ENCODE data around the gene MYT1.
"Not testable (repeated sequence)": the region's sequence is repeated elsewhere in the genome, so short reads cannot be mapped to it uniquely, and the experiment has no call there.

MYT1 gene

GRCh38 chr20:64169091-64169560 lies 4.9 kb downstream of the MYT1 start:
- no peak for DNase-seq (ENCODE audit: low spot score)

DNA sequence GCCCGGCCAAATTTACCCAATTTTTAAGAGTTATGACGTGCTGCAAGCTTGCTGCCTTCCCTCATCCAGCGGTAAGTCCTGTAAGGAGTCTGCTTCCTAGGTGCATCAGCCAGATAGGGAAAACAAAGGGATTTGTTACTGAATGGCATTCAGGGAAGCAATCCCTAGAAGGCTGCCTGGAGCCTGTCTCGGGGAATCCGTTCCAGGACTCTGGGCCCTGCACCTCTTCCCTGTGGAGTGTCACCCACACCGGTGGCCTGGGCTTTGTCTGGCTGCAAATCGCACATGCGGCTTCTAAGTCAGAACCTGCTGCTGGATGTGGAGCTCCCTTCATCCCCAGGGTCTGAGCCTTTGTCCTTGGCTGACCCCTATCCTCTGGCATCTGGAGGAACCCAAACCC lies 7.0 kb downstream of the MYT1 start:
- DNase-seq (ENCODE audit: low spot score) = no peak

GRCh38 chr20:64173116-64173515 lies 8.9 kb downstream of the MYT1 start:
- DNase-seq (ENCODE audit: low spot score) = no peak

- no peak for DNase-seq (ENCODE audit: low spot score)
Measured at GRCh38 chr20:64176551-64176950, 12.3 kb downstream of the MYT1 start.

- DNase-seq (ENCODE audit: low spot score) = no peak
Measured at GRCh38 chr20:64176971-64177370, 12.7 kb downstream of the MYT1 start.

DNA sequence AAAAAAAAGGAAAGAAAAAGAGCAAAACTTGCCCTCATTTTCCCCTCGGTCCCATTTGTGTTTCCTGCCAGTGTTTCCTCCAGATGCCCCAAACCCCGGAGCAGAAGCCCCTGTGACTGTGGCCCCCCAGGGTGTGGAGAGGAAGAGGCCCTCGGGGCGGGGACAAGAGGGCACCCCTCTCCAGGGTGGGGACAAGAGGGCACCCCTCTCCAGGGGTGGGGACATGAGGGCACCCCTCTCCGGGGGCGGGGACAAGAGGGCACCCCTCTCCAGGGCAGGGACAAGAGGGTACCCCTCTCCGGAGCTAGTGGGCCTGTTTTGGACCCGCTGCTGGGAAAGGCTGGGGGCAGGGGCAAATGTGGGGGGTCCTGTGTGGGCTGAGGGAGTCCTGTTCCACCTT lies 13.1 kb downstream of the MYT1 start:
- no peak for DNase-seq (ENCODE audit: low spot score)

DNA sequence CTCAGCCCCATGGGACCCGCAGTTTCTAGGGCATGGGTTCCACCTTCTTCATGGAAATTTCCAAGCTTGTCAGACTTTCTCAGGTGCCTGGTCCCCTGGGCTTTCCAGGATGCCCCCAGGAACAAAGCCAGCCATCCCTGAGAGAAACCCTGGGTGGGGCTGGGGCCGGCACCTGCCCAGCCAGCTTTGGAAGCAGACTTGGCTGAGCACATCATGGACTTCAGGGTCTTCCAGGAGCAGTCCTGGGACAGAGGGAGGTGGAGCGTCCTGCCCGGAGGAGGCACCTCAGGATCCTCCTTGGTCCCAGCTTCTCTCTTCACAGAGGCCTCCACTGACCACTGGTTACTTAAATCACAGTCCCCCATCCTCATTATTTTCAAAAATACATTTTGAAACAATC lies 13.5 kb downstream of the MYT1 start:
- no peak for DNase-seq (ENCODE audit: low spot score)

- DNase-seq (ENCODE audit: low spot score) = not testable (repeated sequence)
Measured at GRCh38 chr20:64178925-64179324, 14.7 kb downstream of the MYT1 start.

- no peak for DNase-seq (ENCODE audit: low spot score)
Measured at GRCh38 chr20:64179805-64180204, 15.6 kb downstream of the MYT1 start.

DNA sequence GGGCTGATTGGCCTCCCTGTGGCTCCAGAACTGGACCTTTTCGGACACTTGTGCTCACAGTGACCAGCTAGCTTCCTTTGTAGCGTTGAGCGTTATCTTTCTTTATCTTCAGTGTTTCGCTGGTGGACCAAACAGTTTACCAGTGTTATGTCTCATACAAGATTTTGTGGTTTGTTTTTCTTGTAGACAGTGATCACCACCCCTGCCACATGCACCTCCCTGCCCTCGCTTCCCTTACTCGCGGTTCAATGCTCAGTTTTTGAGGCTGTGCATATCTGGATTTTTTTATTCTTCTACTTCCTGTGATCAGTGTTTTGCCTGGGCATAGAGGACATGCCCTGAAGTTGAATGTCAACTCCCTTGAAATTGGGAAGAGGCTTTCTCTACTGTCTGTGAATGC lies 16.4 kb downstream of the MYT1 start:
- no peak for DNase-seq (ENCODE audit: low spot score)

DNA sequence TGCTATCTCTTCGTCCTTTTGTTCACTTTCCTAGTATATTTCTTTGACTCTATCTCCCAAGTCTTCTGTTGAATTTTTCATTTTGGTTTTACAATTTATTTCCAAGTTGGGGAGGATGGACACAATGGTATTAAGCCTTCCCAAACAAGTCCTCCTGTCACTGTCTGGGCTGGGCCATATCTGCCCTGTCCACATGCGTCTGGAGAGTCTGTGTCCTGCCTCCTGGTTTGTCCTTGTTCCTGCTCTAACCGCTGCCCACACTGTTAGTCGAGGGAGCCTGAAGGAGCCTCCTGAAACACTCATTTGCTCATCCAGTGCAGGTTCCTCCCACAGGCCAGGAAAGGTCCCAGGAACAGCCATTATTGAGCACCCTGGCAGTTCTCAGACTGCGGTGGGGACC lies 17.1 kb downstream of the MYT1 start:
- no peak for DNase-seq (ENCODE audit: low spot score)

GRCh38 chr20:64182146-64182865 lies 18.1 kb downstream of the MYT1 start:
- no peak for DNase-seq (ENCODE audit: low spot score)

DNA sequence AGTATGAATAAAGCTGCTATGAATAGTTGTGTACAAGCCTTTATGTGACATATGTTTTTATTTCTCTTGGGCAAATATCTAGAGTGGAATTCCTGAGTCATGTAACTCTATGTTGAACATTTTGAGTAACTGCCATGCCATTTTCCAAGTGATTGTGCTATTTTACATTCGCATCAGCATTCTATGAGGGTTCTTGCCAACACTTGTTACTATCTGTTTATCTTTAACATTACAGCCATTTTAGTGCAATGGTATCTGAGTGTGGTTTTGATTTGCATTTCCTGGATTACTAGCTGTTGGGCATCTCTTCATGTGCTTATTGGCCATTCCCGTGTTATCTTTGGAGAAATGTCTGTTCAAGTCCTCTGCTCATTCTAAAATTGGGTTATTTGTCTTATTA lies 19.1 kb downstream of the MYT1 start:
- no peak for DNase-seq (ENCODE audit: low spot score)

- no peak for DNase-seq (ENCODE audit: low spot score)
Measured at GRCh38 chr20:64184795-64185194, 20.5 kb downstream of the MYT1 start.

DNA sequence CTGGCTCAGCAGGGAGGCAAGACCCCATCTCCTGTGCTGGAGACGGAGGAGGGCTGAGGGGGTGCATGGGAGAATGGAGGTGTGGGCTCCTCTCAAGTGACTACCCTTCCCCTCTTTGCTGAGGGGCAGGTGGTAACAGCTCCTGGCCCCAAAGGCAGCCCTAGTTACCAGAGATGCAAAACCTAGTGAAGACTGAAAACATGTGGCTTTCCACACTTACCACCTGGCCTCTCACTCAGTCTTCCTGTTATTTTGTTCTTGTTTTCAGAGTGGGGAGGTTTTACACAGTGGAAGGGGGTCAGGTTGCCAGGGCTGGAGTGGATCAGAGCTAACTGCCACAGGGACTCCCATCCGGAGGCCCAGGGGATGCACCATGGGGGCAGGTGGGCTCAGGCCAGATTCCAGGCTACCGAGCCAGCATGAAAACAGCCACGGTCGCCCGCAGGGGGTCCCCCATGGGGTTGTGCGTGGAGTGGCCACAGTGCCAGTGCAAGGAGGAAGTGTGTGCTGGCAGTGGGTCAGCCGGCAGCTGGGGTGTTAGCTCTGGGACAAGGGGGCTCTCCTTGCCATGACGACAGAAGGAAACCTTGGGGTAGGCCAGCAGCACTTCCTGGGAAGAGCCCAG lies 21.1 kb downstream of the MYT1 start:
- DNase-seq (ENCODE audit: low spot score) = no peak

DNA sequence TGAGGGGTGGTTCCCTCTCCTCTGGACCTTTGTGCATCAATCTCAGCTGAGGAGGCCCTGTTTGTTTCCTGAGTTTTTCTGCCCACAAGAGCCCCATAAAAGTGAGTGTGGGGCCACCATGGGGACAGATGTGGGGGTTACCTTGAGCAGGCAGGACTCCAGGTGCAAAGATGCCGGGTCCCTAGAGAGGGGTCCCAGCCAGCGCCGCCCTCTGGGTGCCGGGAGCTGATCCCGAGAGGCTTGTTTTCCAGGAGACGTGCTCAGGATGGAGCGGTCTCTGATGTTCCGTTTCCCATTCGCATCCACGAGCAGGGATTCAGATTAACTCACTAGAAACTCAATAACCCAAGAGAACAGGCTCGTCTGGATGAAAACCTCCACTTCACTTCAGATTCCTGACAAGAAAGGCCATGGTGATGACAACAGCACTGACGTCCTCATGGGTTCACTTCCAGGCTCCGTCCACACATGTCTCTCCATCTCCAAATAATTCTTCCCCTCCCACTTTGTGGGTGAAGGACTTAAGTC lies 21.9 kb downstream of the MYT1 start:
- DNase-seq (ENCODE audit: low spot score) = no peak

DNA sequence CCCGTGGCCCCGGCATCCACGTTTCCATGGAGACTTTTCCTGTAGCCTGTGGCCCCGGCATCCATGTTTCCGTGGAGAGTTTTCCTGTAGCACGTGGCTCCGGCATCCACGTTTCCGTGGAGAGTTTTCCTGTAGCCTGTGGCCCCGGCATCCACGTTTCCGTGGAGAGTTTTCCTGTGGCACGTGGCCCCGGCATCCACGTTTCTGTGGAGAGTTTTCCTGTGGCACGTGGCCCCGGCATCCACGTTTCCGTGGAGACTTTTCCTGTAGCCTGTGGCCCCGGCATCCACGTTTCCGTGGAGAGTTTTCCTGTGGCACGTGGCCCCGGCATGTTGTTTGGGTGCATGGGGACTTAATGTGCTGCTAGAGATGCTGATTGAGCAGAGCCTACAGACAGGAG lies 23.0 kb downstream of the MYT1 start:
- DNase-seq (ENCODE audit: low spot score) = not testable (repeated sequence)

DNA sequence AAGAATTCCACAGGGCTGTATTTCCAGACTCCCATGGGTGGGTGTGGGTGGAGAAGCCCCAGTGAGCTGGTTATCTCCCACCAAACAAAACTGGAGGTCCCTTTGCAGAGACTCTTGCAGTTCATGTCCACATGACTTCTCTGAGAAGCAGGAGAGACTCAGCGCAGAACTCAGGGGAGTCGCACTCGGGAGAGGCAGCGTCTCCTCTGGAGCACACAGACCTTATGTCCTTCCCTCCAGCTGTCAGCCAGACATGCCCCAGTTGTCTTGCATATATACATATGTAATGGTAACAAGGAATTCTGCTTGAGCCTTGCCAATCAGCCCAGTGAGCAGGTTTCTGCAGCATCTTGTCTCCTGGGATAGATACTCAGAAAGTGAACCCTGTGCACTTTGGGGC lies 23.8 kb downstream of the MYT1 start:
- DNase-seq (ENCODE audit: low spot score) = no peak

DNA sequence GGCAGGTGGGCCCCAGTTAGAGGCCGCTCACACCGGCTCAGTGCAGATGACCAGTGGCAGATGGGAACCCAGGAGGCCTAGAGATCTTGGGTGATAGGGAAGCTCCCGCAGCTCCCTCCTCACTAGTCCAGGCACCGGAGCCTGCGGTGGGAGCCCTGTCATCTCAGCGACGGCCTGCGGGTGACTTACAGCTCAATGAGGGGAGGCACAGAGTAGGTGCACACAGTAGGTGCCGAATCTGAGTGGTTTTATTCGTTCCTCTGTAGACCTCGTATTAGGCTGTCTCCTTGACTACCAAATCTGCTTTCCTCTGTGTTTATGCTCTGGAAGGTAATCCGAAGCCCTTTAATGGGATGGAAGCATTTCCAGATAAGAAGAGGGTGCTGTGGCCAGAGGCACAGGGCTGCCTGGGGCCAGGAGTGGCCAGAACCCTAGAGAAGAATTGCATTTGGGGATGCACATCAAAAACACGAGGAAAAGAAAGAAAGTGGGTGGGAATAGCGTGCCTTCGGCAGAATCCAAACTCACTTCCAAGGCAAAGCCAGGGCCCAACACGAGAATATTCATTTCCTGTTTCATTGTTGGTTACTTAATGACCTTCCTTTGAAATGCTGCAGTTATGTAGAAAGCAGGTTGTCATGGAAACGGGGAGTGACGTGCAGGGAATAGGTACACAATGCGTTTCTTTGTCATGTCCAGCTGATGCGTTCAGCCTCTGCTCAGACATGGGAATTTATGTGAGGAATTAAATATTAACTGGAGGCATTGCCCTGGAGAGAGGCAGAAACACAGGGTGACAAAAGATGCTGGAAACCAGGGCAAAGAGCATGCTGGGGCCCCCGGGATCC lies 24.7 kb downstream of the MYT1 start:
- DNase-seq (ENCODE audit: low spot score) = no peak

GRCh38 chr20:64189530-64189966 lies 25.3 kb downstream of the MYT1 start:
- no peak for DNase-seq (ENCODE audit: low spot score)

GRCh38 chr20:64189986-64190385 lies 25.7 kb downstream of the MYT1 start:
- no peak for DNase-seq (ENCODE audit: low spot score)

DNA sequence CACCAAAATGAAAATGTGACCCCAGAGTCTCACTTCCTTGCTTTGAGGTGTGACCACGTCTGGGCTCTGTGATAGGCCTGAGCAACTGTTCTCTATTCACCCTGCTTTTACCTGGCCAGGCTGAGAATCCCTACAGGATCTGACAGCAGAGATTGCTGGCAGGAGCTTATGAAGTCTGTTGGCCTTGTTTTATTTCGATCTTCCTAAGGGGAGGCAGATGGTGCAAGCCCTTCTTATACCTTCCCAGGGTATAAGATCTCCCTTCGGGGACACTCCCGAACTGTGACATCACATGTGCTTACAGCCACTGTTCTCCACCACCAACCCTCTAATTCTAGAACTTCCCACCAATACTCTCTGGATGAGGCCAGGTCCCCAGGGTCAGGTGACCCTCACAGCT lies 26.8 kb downstream of the MYT1 start:
- DNase-seq (ENCODE audit: low spot score) = no peak

GRCh38 chr20:64192406-64192805 lies 28.2 kb downstream of the MYT1 start:
- DNase-seq (ENCODE audit: low spot score) = no peak

Measured in CD4-positive, alpha-beta T cell treated with Interleukin-15 for 4 hours (primary cell).